Nucleus accumbens (tissue), 56 donors: ENCODE results near the gene HOXA7.

ENCODE experiments used
- DNase-seq, 56 donors: peaks; one replicate each; lab custom pipeline; 2025; lab: John Stamatoyannopoulos, UW

The HOXA7 gene

DNA sequence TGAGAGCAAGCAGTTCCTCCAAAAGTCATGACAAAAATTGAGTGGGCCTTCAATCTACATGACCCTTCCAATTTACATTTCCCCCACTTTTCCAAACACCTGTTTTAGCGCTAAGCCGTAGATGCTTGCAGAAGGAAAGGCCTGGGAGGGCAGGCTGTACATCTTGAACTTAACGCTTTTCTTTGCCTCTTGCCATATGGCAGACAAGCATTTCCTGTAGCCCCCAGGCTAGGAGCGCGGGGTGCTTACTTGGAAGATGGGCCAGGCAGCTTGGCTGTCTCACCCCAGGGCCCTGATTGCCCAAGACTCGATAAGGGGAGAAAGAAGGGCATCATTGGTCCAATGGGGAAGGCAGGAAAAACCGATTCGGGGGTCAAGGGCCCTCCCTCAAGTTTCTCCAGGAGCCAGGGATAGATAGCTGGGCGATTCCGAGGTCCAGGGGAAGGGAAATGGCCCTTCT lies 15.9 kb upstream of the HOXA7 start:
- no peak for DNase-seq

DNA sequence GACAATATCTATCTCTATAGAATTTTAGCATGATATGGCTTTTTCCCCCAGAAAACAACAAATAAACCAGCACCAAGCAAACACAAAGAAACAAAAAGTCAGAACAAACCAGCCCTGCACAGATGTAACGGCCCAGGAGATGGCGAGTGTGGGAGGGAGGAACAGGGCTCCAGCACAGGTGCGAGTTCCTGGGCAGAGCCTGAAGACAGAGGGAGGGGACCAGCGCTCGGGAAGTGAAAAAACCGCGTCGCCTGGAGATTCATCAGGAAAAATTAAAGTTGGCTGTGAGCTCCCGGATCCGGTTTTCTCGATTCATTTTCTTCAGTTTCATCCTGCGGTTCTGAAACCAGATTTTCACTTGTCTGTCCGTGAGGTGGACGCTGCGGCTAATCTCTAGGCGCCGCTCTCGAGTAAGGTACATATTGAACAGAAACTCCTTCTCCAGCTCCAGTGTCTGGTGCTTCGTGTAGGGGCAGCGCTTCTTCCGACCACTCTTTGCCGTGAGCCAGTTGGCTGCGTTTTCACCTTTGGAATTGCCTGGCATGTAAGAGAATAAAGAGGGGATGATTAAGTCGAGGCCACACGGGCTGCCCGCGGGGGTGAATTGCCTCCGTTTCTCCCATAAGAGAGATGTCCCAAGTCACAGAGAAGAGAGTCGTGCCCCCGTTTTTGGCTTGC lies 15.3 kb upstream of the HOXA7 start:
- DNase-seq: no peak

DNA sequence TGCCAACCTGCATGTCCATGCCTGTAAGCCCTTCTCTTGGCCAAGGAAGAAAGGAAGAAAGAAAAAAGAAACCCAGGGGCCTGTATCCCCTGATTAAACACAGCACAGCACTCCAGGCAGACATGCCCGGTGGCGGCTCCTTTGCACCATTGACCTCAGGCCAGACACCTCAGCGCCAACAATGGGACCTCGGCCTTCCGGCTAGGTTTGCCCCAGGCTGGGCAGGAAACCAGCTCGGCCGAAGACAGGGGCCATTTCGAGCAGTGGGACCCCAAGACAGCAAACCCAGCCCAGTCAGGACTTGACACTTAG lies 14.8 kb upstream of the HOXA7 start:
- no peak for DNase-seq

DNA sequence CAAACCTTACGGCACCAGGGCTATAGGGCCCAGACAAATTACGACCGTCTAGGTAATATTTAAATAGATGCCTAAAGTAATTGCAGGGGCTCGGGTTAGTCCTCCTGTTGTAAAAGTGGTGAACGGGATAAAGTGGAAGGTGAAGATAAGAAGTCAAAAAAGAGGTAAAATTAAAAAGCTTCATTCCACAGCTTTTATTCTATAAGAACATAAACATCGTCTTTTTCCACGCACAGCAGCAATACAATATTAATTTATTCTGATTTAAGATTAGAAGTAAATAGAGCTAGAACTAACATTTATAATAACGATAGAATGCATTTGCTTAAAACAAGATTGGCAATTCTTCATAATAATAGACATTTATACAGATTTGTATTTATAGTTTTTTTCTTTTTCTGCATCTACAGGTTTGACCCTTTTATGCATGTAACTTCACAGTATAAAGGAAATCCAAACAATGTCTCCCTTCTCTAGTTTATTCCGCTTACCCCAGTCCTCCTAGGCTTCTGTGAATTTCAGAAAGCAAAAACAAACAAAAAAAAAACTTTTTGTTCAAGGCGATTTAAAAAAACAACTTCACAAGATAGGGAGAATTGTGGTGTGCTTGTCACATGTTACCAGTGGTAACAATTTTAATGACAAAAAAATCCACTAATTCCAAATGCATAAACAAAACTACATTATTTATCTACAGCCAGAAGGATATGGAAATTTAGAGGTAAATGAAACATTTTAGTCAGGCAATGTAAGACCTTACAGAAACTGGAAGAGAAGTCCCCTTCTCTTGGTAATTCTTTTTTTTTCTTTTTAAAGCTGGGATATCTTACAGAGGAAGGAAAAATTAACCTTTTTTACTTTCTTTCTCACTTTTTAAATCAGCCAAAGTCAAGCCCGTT lies 14.2 kb upstream of the HOXA7 start:
- DNase-seq: no peak

DNA sequence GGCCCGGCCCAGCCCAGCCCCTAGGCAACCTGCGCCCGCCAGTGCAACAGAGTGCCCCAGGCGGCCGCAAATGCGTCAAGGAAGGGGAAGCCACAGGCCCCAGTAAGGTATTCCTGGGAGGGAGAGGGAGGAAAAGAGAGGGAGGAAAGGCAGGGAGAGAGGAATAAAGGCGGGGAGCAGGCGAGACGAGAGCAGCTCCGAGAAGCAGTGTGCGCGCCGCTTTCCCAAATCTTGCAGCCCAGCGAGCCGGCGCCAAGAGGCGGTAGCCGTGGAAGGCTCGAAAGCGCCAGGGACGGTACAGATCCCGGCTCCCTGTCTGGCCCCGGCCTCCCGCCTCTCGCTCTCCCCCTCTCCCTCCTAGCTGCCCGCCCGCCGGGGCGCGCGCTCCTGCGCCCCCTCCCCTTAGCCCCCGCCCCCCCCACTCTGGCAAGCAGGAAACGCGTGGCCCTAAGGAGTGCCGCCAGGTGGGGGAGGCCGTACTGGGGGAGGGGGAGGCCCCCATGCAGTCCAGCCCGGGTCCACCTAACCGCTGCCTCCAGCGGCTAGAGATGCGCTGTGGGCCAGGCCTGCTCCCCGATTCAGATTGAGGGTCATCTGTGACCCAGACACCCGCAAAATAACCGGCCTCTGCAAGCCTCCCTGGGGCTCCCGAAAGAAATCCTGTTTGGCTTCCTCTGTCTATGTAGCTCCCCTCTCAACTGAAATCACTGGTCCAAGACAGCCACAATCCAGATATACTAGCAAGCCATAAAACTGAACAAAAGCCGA lies 13.4 kb upstream of the HOXA7 start:
- DNase-seq: no peak

DNA sequence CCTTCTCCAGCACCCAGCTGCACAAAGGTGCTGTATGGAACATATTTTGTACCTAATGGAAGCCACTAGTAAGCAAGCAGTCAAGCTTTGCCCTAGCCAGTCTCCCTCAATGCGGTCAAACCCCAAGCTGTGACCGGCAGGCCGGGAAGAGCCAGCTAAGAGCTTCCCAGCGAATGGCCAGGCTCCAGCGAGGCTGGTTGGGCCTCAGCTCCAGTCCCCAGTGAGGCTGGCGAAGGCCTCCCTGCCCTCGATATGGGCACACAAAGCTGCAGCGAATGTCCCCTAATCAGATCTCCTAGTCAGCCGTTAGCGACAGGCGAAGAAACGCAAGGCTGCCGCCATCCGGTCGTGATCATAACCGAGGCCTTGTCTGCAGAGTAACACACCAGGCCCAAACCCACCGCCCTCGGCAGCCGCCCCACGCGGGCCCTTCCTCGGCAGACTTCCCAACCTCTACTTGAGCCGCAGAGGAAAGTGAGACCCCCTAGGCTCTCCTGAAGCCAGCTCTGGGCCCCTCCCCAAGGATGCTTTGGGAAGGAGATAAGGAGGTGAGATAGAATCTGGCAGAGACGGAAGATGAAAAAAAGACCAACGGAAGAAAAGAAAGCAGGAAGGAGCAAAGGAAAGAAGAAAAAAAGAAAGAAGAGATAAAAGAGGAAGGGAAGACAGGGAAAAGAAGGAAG lies 11.9 kb upstream of the HOXA7 start:
- no peak for DNase-seq

DNA sequence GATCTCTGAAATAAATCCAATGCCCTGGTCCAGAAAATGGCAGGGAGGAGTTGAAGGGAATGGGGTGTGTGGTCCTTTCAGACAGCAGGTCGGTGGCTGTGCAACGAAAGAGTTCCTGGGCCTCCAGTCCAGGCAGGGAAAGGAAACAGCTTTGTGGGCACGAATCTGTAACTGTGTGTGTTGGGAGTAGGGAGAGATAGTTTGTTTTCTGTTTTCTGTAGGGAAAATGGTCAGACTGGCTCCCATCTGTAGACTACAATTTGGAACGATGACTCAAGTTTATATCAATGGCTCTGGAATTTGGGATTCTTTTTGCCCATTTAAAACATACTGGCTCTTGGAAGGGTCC lies 11.4 kb upstream of the HOXA7 start:
- DNase-seq: no peak

DNA sequence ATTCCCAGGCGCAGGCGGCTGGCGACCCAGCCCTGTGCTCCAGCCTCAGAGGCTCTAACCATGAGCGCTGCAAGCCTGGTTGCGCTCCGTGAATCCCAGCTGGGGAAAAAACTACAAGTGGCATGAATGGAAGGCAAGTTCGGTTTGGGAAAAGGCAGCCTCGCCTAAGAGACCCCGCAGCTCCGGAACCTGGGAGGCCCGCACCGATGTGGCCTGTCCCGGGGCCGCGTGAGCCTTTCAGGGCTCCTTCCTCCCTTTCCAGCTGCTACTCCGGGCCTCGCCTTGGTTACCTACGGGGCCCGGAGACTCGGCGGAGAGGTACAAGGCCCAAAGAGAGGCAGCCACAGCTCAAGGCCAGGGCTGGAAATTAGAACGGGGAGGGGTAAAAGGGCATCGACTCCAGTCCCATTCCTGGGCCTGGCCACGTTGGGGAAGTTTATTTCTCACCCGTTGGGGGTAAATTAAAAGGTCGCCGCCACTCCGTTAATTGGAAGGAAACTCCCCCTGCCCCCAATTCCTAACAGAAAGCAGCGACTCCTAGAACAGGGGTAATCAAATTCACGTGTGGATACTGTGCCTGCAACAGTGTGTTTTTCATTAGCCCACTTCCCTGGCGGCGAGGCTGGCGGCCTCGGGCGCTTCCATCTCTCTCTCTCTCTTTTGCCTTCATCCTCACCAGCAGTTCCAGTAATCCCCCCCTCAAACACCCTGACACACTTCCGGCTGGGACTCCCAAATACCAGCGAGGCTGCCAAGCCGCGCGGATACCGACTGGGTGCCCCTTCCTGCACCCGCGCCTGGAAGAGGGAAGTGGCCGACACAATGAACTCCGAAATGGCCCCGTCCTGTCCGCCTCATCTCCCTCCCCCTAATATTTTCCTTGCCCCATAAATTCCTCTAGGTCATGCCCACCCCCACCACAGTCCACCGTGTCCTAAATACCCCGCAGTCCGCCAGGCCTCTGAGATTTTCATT lies 10.3 kb upstream of the HOXA7 start:
- DNase-seq: no peak

DNA sequence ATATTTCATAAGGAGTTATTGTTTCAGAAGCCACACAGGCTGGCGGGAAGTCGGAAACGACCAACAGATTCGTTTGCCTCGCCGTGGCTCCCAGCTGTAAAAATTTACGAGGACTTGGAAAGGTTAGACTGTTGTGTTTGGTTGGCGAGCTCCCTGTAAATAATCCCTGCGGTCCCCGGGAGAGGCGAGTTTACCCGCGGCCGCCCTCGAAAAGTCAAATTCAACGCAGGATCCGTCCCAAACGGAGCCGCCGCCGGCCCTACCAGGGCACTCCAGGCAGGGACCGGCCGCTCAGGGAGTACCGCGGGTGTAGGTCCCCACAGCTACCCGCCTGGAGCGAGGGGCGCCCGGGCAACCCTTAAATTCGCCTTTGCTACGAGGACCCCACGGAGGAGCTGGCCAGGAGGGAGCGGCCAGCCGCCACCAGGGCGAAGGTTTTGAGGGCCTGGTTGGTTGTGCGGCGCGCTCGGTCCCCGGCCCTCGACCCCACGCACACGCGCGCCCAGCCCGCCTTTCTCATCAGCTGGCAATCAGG lies 9.6 kb upstream of the HOXA7 start:
- DNase-seq: no peak

DNA sequence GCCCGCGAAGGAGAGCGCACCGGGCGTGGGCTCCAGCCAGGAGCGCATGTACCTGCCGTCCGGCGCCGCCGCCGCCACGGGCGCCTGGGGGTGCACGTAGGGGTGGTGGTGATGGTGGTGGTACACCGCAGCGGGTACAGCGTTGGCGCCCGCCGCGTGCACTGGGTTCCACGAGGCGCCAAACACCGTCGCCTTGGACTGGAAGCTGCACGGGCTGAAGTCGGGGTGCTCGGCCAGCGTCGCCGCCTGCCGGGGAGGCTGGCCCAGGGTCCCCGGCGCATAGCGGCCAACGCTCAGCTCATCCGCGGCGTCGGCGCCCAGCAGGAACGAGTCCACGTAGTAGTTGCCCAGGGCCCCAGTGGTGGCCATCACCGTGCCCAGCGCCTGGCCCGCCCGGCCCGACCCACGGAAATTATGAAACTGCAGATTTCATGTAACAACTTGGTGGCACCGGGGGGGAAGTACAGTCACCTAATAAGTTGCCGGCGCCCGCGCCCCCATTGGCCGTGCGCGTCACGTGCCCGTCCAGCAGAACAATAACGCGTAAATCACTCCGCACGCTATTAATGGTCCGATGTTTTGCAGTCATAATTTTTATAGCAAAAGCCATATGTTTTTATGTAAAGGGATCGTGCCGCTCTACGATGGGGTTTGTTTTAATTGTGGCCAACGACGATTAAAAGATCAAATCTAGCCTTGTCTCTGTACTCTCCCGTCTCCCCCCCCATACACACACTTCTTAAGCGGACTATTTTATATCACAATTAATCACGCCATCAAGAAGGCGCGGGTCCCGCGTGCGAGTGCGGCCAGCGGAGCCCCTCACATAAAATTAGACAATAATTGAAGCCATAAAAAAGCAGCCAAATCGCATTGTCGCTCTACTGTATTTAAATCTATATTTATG lies 8.9 kb upstream of the HOXA7 start, which contains the start of gene HOXA9:
TSS of gene HOXA9 (minus strand) at position 449 of the 907 bp plus-strand sequence. CDS start at position 369, 80 bp downstream.
- no peak for DNase-seq

DNA sequence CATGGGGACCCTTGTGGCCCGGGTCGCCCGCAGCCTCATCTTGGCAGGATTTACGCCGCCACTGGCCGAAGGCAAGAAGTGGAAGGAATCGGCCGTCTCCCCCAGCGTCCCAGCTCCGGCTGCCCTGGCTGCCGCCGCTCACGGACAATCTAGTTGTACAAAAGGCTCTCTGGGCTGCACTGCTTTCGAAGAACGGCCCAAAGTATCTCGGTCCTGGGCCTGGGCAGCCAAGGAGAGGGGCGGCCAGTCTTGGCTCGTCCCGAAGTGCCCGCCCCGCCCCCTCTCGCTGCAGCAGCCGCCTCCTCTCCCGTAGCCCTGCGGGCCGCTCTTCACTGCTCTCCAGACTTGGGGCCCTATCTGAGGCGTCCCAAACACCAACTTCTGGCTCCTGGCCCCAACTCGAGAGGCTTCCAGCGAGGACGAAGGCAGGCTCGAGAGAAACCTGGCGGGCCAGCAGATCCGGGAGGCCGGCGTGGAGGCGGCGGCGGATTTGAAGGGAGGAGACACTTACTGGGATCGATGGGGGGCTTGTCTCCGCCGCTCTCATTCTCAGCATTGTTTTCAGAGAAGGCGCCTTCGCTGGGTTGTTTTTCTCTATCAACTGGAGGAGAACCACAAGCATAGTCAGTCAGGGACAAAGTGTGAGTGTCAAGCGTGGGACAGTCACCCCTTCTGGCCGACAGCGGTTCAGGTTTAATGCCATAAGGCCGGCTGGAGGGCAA lies 8.1 kb upstream of the HOXA7 start:
- no peak for DNase-seq

DNA sequence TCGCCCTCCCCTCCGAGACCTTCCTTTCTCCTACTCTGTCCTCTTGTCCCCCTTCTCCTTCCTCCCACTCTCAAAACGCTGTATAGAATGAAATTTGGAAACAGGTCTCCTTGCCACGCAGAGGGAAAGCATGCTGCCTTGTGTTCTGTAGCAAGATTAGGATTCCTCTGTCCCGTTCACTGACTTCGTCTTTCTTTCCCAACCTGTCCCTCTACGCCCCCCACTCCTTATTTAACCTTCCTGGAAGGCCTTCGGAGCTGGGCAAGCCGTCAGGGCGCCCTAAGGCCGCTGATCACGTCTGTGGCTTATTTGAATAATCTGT lies 7.5 kb upstream of the HOXA7 start:
- no peak for DNase-seq

DNA sequence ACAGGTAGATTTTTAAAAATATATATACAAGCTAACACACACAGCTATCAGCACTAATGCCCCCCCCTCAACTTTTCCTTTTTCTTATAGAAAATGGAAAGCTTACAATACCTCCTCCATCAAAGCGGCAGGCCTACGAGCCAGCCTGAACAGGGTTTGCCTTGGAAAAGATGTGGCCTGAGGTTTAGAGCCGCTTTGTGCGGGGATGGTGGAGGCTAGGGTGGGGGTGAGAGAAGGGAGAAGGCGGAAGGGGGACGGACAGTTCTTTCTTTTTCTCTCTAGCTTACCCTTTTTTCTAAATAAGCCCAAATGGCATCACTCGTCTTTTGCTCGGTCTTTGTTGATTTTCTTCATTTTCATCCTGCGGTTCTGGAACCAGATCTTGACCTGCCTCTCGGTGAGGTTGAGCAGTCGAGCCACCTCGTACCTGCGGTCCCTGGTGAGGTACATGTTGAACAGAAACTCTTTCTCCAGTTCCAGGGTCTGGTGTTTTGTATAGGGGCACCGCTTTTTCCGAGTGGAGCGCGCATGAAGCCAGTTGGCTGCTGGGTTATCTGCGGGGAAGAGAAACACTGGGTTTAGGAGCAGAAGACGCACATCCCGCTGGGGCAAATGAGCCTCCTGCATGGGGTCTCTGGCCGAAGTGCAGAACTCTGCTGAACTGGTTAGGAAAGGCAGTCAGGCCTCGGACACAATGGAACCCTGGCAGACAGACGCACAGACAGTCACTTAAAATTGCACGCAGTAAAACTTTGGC lies 7.0 kb upstream of the HOXA7 start:
- DNase-seq: no peak

DNA sequence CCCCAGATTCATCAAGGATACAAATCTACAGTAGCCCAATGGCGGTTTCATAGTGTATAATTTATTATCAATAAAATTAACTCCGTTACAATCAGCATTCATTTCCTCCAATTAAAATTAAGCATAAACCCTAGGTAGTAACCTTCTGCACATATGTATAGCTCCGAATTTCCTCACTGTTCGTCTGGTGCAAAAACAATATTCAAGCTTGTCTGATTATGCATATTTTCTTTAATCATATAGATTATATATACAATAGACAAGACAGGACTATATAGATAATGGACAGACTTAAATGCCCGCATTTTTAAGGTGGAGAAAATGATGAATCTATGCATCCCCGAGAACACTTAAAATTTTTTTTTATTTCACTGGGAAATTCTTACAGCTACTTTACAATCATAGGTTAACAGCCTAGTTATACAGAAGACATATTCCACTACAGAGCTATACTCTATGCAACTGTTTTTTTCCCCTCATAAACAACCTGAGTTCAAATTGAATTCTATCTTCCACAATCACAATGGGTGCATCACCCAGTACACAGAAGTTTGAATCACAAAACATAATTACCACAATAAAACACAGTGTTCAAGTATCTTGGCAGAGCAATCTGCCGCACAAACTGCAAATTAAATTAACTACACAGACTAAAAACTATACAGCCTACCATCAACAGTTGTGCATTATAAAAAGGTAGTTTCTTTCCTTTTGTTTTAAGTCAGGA lies 6.2 kb upstream of the HOXA7 start:
- DNase-seq: no peak

DNA sequence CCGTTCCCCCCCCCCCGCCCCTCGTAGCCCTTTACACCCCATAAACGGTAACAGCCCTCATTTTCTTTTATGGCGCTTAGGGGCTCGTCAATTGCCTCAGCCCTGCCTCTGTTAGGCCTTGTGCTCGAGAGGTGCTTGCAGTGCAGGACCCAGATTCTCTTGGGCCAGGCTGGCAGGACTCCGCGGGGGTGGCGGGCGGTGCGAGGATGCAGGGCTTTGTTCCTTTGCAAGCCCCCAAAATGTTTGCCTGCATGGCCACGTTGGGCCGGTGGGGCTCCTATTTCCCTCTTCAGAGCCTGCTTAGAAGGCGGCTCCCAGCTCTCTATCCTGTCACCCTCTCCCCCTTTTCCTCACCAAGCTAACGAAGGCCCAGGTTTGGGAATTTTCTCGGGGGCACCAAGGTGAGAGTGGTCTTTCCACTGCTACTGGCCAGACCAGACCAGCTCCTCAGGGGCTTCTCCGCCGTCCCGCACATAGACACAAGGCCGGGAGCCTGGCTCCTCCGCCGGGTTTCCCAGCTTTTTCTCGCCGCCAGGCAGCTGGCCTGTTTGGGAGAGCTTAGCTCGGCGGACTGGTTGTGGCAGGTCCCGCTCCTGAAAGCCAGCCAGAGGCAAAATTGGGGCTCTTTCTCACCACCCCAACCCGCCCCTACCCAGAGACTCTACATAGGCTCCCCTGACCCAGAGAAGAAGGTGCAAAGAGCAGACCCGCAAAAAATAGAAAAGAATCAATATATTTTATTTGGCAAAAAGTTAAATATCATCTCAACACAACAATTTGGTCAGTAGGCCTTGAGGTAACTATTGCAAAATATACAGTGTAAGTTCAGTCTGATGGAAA lies 5.5 kb upstream of the HOXA7 start:
- DNase-seq: no peak
